Stimulated activated CD4-positive, alpha-beta T cell treated with anti-CD3 and anti-CD28 coated beads, Interleukin-2, amount 100 ng/mL, for 4 hours (primary cell): Measurements from ENCODE around the gene SCN4B.
A peak's percentile ranks its signal among the peaks of the same experiment; 100 is the strongest.

Experiments used
- DNase-seq: peaks from one replicate; pipeline ENCODE4 v3.0.0-alpha.2; 2020; ENCODE audit warnings: low read depth

The SCN4B gene

DNA sequence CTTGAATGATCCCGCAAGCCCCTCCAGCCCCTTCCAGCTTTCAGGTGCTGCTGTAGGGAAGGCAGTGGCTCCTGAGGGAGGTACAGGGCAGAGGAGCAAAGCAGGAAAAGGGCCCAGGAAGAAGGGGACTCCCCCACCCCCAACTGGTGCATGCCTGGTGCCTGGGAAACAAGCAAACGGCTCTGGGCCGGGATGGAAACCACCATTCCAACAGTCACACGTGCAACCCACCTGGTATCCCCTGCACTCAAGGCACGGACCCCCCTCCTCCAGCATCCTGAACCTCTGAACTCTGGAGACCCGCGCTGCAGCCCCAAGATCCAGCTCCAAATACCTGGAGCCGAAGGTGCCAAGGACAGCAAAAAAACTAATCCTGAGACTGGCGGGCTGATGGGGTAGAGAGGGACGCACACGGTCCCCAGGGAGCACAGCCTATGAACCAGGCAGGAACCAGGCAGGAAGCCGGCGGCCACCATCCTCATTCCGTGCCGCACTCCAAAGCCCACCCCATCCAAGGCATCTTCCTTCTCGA is 537 bp downstream of the SCN4B start:
- DNase-seq: no peak

GRCh38 chr11:118151431-118151830 is 1.2 kb downstream of the SCN4B start:
- no peak for DNase-seq

GRCh38 chr11:118149493-118149892 is 3.1 kb downstream of the SCN4B start:
- DNase-seq: no peak

DNA sequence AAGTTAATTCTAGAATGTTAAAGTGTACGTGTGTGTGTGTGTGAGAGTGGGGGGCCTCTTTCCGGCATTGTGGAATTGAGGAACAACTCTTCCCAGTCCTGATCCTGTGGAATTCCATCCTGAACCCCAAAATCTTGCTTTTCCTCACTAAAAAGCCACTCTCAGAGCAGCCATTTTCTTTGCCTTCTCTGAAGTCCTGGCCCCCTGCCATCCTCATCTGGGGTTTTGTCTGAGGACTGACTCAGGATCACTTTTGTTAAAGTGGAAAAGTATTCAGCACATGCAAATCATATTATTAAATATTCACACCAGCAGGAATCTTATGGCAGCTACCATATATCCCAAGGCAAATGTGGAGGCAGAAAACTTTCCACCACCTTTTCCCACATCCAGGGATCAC is 3.8 kb downstream of the SCN4B start:
- no peak for DNase-seq

DNA sequence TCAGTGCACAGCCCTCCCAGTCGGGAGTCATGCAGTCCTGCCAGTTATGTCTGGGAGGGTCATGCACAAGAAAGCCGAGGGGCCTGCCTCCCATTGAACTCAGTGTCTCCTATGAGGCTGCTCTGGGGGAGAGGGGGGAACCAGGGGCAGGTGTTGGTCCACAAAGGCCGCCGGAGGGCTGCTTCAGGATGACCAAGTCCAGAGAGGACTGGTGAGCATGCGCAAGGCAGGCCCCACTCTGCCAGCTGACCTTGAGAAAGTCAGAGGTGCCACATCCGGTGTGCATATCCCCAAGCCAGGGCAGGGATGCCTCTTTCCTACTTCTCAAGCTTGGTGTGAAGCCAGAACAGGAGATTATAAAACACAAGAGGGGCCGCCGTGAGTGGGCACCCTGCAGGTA is 4.4 kb downstream of the SCN4B start:
- DNase-seq: no peak

- DNase-seq: no peak
Measured at GRCh38 chr11:118147502-118147901, 5.1 kb downstream of the SCN4B start.

DNA sequence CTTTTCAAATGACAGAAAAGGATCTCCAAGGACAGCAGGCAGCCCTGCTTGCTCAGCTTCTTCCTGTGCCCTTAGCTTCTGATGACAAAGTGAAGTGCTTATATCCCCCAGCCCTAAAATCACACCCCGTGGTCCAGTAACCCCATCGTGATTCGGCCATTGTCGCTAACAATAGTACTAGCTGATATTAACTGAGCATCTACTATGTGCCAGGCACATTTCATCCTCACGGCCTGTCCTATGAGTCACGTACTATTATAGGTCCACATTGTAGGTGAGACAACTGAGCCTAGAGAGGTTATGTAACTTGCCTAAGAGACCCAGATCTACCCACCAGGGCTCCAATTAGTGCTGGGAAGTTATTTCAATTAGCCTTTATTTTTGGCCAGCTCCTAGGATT is 6.1 kb downstream of the SCN4B start:
- DNase-seq: no peak

DNA sequence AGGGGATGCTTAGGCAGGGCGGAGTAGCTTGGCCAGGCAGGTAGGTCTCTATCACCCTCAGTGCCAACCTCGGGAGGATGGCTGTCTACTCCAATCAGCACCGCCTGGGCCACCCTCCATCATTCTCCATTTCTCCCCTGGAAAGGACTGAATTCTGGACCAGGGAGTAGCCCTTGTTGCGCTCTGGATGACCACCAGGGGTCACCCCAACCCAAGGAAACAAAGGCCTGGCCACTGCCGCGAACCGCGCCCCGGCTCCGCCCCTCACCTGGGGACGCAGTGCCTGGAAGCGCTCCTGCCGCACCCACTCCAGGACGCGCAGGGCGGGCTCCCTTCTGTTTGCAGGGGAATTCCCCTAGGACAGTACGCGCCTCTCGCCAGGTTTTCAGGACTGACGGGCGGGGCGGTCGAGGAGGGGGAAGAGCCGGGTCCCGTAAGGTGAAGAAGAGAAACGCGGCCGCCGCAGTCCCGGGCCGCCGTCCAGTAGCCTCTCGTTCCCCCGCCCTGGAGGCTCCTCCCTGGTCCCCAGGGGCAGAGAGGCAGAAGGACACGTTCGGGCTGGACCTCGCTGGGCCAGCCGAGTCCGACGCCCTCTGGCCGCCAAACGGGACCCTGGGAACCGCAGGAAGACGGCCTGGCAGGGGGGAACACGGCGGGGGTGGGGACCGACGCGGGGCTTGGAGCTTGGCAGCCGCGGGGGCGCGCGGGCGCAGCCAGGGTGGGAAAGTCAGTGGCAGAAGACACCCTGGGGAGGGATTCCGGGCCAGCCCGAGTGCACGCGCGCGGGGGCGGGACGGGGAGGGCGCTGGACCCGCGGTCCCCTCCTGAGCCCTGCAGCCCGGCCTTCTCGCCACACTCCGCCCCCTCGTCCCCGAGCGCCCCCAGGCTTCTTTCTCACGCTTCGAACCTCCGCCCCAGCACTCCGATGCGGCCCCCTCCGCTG is 7.1 kb downstream of the SCN4B start:
- DNase-seq: peak; percentile 73

- no peak for DNase-seq
Measured at GRCh38 chr11:118144301-118145268, 8.0 kb downstream of the SCN4B start.

DNA sequence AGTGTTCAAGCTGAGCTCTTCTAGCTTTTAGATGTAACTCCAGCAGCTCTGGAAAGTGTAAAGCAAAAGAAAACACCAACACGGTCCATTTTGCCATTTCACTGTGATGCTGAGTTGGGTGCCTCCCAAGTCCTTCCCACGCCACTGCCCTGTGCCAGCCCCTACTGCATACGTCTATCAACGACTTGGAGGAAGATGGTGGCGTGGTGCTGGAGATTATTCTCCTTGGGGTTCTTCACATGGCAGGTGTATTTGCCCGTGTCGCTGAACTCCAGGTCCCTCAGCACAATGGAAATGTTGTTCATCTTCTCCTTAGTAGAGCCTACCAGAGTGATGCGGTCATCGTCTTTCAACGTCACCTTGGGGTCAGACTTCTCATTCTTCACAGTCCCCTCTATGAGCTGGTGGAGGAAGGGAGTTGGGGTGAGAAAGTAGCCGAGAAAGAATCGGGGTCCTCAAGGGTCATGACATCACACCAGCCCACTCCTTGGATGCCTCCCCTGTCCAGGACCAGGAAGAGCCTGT is 8.9 kb downstream of the SCN4B start:
- no peak for DNase-seq

GRCh38 chr11:118142809-118143208 is 9.8 kb downstream of the SCN4B start:
- DNase-seq: no peak

DNA sequence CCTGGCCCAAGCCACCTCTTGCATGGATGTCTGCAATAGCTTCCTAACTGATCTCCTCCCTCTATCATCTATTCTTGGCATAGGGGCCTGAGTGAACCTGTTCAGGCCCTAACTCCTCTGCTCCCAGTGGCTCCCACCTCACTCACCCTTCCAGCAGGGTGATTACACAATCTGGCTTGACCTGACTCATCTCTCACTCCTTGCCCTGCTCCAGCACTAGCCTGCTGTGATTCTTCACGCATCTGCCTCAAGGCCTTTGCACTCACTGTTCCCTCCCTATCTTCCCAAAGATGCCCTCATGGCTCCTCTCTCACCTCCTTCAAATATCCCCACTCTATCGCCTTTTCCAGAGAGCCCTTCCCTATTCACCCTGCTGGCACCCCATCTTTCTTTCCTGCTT is 10.5 kb downstream of the SCN4B start:
- DNase-seq: no peak

GRCh38 chr11:118139578-118139977 is 13.0 kb downstream of the SCN4B start:
- no peak for DNase-seq

GRCh38 chr11:118138839-118139420 is 13.7 kb downstream of the SCN4B start:
- DNase-seq: no peak

DNA sequence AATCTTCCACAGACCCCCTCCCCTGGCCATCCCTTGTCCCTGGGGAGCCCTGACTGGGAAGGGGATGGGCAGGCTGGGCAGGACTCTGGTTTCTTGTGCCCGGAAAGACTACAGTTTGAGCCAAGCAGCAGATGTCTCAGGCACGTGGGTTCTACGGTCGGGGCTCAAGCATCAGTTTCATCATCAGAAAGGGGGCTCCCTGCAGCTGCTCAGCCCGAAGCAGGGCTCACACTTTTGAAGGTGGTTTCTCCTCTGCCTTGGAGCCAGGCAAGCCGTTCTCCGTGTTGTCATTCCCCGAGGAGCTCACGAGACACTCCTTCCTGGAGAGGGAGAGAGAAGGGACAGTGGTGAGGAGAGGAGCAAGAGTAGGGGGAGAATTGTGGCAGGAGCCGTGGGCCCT is 15.8 kb downstream of the SCN4B start:
- no peak for DNase-seq

DNA sequence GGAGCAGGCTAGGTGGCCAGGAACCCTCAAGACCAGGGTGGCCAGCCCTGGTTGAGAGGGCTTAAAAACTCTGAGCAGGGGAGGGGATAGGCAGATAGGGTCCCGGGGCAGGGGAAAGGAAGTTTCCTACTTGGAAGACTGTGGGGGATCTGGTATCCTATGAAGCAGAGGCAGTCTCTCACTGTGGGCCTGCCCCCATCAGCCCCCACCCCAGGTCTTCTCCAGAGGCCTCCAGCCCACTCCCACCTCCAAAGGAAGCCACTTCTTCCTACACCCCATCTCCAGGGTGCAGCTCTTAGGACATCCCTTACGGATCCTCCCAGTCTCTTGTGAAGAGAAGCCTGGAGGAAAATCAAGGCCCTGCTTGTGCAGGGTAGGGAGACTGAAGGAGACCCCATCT is 16.3 kb downstream of the SCN4B start:
- no peak for DNase-seq

- no peak for DNase-seq
Measured at GRCh38 chr11:118135796-118136165, 16.8 kb downstream of the SCN4B start.

DNA sequence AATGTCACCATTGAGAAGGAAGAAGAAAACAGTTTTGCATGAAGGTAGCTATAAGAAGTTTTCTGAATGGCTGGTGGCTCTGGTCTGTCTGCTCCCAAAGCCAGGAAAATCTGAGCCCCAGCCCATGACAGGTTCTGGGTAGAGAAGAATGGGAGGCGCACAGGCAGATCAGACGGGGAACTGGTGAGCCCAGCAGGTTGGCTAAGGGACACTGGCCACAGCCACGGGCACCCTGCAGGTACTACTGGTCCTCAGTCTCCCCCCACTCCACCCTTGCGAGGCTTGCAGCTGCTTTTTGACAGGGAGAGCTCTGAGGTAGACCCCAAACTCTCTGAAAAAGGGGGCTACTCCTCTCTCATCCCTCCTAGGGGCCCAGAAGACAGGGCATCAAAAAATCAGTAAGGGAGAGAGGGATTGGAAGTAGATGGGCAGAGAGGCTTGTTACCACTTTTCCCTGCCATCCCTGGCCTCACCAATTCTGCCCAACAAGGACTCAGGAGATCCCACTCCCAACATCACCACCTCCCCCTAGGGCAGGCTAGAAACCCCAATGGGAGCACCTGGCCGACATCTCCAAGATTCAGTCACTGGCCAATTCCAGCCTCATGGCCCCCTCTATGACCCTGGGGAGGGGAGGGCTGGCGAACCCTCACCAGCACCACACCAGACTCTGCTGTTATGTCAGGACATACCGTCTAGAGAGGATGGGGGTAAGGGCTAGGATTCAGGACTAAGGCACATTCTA is 17.4 kb downstream of the SCN4B start:
- DNase-seq: no peak

DNA sequence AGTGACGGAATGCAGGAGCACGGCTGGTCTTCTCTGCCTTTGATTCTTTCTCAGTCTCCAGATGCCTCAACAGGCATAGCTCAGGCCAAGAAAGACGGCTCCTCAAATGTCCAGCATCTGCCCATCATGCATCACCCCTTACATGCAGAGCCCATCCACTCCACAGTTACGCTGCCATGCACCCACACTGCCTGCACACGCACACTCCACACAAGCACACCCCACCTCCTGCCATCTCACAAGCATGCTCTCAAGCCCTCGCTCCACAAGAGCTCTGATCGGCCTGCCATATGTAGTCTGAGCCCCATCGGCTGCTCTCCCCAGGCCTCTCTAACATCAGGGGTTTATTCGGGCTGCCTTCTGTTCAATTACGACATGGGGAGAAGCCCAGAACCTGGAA is 18.8 kb downstream of the SCN4B start:
- DNase-seq: no peak

DNA sequence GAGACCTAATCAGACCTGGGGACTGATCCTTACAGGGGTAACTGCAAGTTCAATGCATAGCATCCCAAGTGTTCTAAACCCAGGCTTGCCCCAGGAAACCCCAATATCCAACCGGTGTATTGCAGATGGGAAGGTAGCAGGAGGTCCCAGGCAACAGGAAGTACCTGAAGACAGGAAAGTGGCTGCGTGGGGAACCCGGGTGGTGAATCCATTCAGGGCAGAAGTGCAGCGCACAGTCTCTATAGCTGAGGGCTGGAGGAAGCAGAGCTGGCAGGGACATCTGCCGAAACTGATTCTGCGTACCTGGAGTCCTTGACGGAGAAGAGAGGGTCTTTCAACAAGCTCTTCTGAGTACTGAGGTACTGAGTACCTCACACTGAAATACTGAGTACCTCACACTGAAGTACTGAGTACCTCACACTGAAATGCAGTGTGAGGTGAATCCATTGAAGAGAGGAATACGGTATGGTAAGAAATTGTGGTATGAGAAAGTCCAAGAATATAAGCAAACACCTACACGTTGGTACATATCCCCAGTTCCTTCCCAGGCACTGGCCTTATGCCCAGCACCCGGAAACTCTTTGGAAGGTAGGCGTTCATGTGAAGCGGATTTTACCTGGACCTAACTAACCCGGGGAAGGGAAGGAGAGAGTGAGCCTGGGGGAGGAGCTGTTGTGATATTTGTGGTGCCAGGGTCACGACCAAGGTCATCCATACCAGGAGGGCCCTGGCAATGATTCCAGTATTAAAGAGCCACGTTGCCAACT is 20.1 kb downstream of the SCN4B start:
- DNase-seq: no peak
